Activated naive CD8-positive, alpha-beta T cell treated with anti-CD3 and anti-CD28 coated beads, Interleukin-2, amount 10 ng/mL, durations not matched to agents 7 days and 5 days (primary cell): Measurements from ENCODE around the gene LIPA. TPM values are rescaled to one million over a fixed set of nuclear protein-coding genes. Genes with fewer than 3 reads are reported as not detected.

ENCODE experiments used
- ATAC-seq: fragments of 150-1000 bp; cut with Tn5 transposase; one replicate; pipeline ENCODE4 v1.10.0; 2021; ENCODE audit warnings: low read depth, moderate library complexity
- POLR2A ChIA-PET: fragments of 350-600 bp; sonication (Branson Sonifier 250); formaldehyde crosslinking; loops from one replicate; lab custom pipeline; 2021; ENCODE audit warnings: antibody characterized with exemption; lab: Charles Lee
- DNase-seq: peaks from one replicate; pipeline ENCODE4 v3.0.0; 2021
- H3K27ac Mint-ChIP-seq: one replicate; pipeline ENCODE4 v1.8.0; 2022; ENCODE audit warnings: mild to moderate bottlenecking, mixed read lengths
- H3K27me3 Mint-ChIP-seq: one replicate; pipeline ENCODE4 v1.8.0; 2022; ENCODE audit warnings: mild to moderate bottlenecking, moderate library complexity, mixed read lengths
- H3K36me3 Mint-ChIP-seq: one replicate; pipeline ENCODE4 v1.8.0; 2021; ENCODE audit warnings: mild to moderate bottlenecking, mixed read lengths
- H3K4me1 Mint-ChIP-seq: one replicate; pipeline ENCODE4 v1.8.0; 2021; ENCODE audit warnings: mixed read lengths
- H3K4me3 Mint-ChIP-seq: one replicate; pipeline ENCODE4 v1.8.0; 2022; ENCODE audit warnings: mild to moderate bottlenecking, moderate library complexity, mixed read lengths
- H3K9me3 Mint-ChIP-seq: one replicate; pipeline ENCODE4 v1.8.0; 2021; ENCODE audit warnings: mixed read lengths
- total RNA-seq, 2 experiments: library from RNA; stranded (reverse); gene quantifications; one replicate each; pipeline ENCODE4 v1.2.3, GENCODE V29; 2021

The LIPA gene
- total RNA-seq, 2 experiments from 2014 or later, result 35.9 to 42.8 TPM

DNA sequence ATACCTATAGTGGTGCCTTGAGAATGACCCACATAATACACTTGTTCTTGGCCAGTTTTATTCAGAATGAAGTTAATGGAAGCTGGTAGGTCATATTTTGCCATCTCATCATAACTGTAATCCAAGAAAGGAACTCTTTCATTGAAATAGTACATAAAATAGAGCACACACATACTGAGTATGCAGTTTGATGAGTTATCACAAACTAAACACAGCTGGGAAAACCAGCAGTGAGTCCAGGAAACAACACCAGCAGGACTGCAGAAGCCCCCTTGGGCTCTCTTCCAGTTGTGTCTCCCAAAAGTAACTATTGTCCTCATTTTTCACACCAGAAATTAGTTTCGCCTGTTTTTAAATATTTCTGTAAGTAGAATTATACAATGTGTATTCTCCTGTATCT lies 24.7 kb downstream of the LIPA start:
- DNase-seq (no peak), ATAC-seq (no peak)
- Mint-ChIP-seq H3K9me3 (no peaks in the 10 kb centered on the region), H3K4me1 (peaks cover 6% of the 10 kb centered on the region), H3K4me3 (no peak overlapping the region), H3K36me3 (peaks cover 14% of the 10 kb centered on the region), H3K27ac (no peak overlapping the region), H3K27me3 (no peaks in the 10 kb centered on the region)
- POLR2A ChIA-PET, result no interaction called here

GRCh38 chr10:89224739-89225443 lies 26.7 kb downstream of the LIPA start:
- H3K9me3 Mint-ChIP-seq, result no peaks in the 10 kb centered on the region
- POLR2A ChIA-PET, result interaction anchor here (1.1 kb wide), 1 partner anchor 167 kb away, joined by 3 read pairs; the partner anchor contains the start of gene IFIT1
- ATAC-seq, result peak; percentile 60
- H3K36me3 Mint-ChIP-seq, result peaks cover 13% of the 10 kb centered on the region
- no peak for DNase-seq
- peak overlapping the region; percentile 45 for H3K27ac Mint-ChIP-seq
- H3K27me3 Mint-ChIP-seq, result no peaks in the 10 kb centered on the region
- H3K4me1 Mint-ChIP-seq, result peaks cover 6% of the 10 kb centered on the region
- peak overlapping the region; percentile 55 for H3K4me3 Mint-ChIP-seq

- no peak overlapping the region for H3K27ac Mint-ChIP-seq
- no peaks in the 10 kb centered on the region for H3K27me3 Mint-ChIP-seq
- ATAC-seq (no peak), DNase-seq (no peak)
- H3K4me3 Mint-ChIP-seq, result no peak overlapping the region
- peaks cover 2% of the 10 kb centered on the region for H3K36me3 Mint-ChIP-seq
- POLR2A ChIA-PET, result no interaction called here
- no peaks in the 10 kb centered on the region for H3K9me3 Mint-ChIP-seq
- peaks cover 6% of the 10 kb centered on the region for H3K4me1 Mint-ChIP-seq
Observed at GRCh38 chr10:89221919-89222318, 29.7 kb downstream of the LIPA start.

- Mint-ChIP-seq H3K4me3 (no peak overlapping the region), H3K27me3 (no peaks in the 10 kb centered on the region), H3K36me3 (no peaks in the 10 kb centered on the region), H3K9me3 (no peaks in the 10 kb centered on the region), H3K4me1 (peaks cover 3% of the 10 kb centered on the region), H3K27ac (no peak overlapping the region)
- DNase-seq (no peak), ATAC-seq (no peak)
- POLR2A ChIA-PET, result no interaction called here
Observed at GRCh38 chr10:89219513-89220218, 31.9 kb downstream of the LIPA start.

DNA sequence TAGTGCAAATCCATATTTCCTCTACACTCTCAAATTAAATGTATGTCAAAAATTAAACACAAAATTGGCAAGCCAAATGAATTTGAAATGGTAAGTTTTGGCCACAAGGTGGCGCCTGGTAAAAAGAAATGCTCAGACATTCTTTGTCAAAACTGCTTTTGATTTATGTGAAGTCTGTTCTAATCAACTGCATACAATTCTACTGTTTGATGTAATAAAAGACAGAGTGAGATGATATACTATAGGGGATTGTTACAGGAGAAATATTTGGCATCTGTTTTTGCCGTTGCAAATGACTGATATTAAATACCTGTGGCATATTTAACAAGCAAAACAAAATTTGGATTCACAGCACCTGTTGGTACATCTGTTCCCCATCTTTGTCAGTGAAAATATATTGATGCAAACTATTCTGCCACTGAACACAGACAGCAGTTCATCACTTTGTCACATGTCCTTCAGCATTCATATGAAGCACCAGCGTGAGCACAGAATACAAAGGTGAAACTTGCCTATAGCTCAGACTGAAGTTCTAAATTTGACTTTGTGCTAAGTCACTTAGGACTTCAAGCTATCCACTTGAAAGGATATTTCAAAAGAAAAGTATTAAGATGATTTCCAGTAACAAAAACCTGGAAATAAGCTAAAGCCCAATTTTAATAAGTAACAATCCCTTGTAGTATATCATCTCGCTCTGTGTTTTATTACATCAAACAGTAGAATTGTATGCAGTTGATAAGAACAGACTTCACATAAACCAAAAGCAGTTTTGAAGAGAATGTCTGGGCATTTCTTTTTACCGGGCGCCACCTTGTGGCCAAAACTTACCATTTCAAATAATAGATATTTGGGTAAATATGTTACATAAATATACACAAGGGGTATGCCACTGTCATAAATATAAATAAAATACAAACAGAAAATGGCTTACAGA lies 34.3 kb downstream of the LIPA start:
- H3K36me3 Mint-ChIP-seq, result peaks cover 2% of the 10 kb centered on the region
- ATAC-seq (no peak), DNase-seq (no peak)
- no peak overlapping the region for H3K4me3 Mint-ChIP-seq
- peaks cover 6% of the 10 kb centered on the region for H3K4me1 Mint-ChIP-seq
- no peaks in the 10 kb centered on the region for H3K27me3 Mint-ChIP-seq
- POLR2A ChIA-PET, result interaction anchor here (0.7 to 1.2 kb wide), 2 partner anchors 10 to 175 kb away, joined by 3 read pairs; partner anchors contain the start of genes CH25H and IFIT1
- H3K9me3 Mint-ChIP-seq, result no peaks in the 10 kb centered on the region
- H3K27ac Mint-ChIP-seq, result no peak overlapping the region

GRCh38 chr10:89216056-89216455 lies 35.5 kb downstream of the LIPA start:
- Mint-ChIP-seq H3K4me1 (peaks cover 7% of the 10 kb centered on the region), H3K27ac (no peak overlapping the region), H3K27me3 (peaks cover 4% of the 10 kb centered on the region), H3K9me3 (no peaks in the 10 kb centered on the region), H3K36me3 (peaks cover 2% of the 10 kb centered on the region), H3K4me3 (no peak overlapping the region)
- no peak for ATAC-seq
- POLR2A ChIA-PET, result no interaction called here
- DNase-seq, result no peak

DNA sequence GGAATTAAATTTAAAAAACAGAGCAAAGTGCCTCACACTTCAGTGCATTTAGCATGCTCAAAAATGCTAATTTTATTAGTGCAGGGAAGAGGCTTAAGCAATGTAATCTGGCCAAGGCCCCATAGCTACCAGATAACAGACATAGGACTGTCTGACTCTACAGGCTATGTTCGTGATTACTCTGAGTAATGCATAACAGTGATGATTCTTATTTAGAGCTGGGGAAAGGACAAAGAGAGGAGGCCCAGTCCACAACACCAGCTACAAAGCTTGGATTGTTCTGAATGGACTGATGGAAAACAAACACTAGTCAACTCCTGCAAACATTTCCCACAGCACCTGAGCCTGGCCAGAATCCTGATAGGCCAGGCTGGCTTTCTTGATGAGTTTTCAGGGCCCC lies 36.1 kb downstream of the LIPA start:
- Mint-ChIP-seq H3K9me3 (no peaks in the 10 kb centered on the region), H3K27ac (no peak overlapping the region), H3K4me1 (peaks cover 7% of the 10 kb centered on the region), H3K4me3 (no peak overlapping the region), H3K36me3 (peaks cover 2% of the 10 kb centered on the region), H3K27me3 (peaks cover 8% of the 10 kb centered on the region)
- POLR2A ChIA-PET, result no interaction called here
- DNase-seq, result no peak
- no peak for ATAC-seq

- Mint-ChIP-seq H3K4me1 (peaks cover 7% of the 10 kb centered on the region), H3K4me3 (no peak overlapping the region), H3K9me3 (no peaks in the 10 kb centered on the region), H3K36me3 (peaks cover 2% of the 10 kb centered on the region), H3K27ac (no peak overlapping the region), H3K27me3 (peaks cover 11% of the 10 kb centered on the region)
- POLR2A ChIA-PET, result no interaction called here
- no peak for DNase-seq
- ATAC-seq, result no peak
Observed at GRCh38 chr10:89214566-89215165, 36.9 kb downstream of the LIPA start.

DNA sequence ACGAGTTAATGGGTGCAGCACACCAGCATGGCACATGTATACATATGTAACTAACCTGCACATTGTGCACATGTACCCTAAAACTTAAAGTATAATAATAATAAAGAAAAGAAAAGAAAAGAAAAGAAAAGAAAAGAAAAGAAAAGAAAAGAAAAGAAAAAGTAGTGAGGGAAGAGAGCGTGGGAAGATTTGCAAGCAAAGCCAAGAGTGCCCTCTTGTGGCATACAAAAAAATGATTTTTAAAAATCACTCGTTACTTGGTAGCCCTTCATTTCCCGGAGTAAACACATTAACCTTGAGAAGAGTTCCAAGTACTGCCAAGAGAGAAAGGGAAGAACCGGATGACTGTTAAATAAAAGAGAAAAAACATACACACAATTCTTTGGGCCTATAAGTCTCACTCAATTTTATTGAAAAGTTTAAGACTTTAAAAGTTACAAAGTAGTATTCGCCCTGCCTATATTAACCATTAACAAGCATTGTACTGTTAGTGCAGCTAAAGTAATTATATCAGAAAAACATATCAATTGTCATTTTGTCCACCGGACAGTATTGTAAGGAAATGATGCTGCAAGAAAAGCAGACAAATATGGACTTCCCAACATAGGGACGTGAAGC lies 38.3 kb downstream of the LIPA start:
- H3K4me3 Mint-ChIP-seq, result no peak overlapping the region

GRCh38 chr10:89210794-89211425 lies 40.7 kb downstream of the LIPA start:
- Mint-ChIP-seq H3K27ac (no peak overlapping the region), H3K4me1 (peaks cover 23% of the 10 kb centered on the region), H3K9me3 (no peaks in the 10 kb centered on the region), H3K4me3 (no peak overlapping the region), H3K36me3 (peaks cover 2% of the 10 kb centered on the region), H3K27me3 (peaks cover 22% of the 10 kb centered on the region)
- no peak for ATAC-seq
- POLR2A ChIA-PET, result no interaction called here
- no peak for DNase-seq

More for the DNA sequence above, 38.3 kb downstream of the LIPA start:
- Mint-ChIP-seq H3K4me1 (peaks cover 13% of the 10 kb centered on the region), H3K9me3 (no peaks in the 10 kb centered on the region), H3K36me3 (peaks cover 2% of the 10 kb centered on the region), H3K27me3 (peaks cover 19% of the 10 kb centered on the region), H3K27ac (no peak overlapping the region)
- POLR2A ChIA-PET, result no interaction called here
- DNase-seq (no peak), ATAC-seq (no peak)

DNA sequence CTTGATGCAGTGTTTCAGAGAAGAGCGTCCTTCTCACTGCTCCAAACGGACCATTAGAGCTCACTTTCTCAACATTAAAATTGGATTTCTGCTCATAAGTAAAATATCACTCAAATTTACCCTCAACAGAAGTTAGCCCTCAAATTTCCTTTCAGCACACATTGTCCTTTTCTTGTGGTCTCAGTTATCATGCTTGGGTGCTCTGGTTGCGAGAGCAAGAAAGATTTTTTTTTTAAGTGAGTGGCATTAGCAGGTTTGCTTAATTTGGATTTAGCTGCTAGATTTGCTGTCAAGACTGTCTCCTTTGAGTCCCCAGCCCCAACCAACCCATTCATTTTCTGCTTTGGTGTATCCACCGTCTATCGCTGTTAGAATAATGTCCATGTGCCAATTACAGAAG lies 41.9 kb downstream of the LIPA start:
- Mint-ChIP-seq H3K4me1 (peaks cover 23% of the 10 kb centered on the region), H3K4me3 (no peak overlapping the region), H3K27ac (no peak overlapping the region), H3K27me3 (peaks cover 22% of the 10 kb centered on the region), H3K9me3 (no peaks in the 10 kb centered on the region), H3K36me3 (peaks cover 2% of the 10 kb centered on the region)
- ATAC-seq, result no peak
- POLR2A ChIA-PET, result interaction anchor here (0.5 to 0.6 kb wide), 2 partner anchors 125 to 208 kb away, joined by 3 read pairs; no protein-coding TSS in a partner anchor
- no peak for DNase-seq
